Stomach (tissue), 4 donors: Measurements from ENCODE around the gene ZNF189.

Experiments used
- EP300 ChIP-seq: sonication (generic); formaldehyde crosslinking; IDR thresholded peaks from one replicate; pipeline ENCODE4 v1.6.1; 2017; ENCODE audit warnings: antibody characterized with exemption
- POLR2AphosphoS5 ChIP-seq, 3 donors: sonication (generic); formaldehyde crosslinking; IDR thresholded peaks; one replicate each; pipeline ENCODE4 v1.6.1; 2016; ENCODE audit warnings: antibody characterized with exemption in 3 of 3

DNA sequence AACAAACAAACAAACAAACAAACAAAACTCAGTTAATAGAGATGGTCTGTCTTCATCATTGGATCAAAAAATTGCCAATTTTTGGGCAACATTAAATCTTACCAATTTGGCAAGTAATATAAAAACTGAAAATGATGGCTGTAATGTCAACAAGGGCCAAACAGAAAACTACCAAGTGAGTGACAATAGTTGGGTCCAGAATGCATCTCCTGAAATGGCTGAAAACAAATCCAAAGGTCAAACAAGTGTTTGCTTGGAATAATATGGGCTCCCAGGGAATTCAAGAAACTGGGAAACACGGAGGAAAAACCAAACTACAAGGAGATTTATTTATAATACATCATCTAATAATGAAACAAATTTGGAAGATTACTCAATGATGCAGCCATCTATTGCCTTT is 39.0 kb upstream of the ZNF189 start:
- no peak for TF ChIP-seq EP300
- TF ChIP-seq POLR2AphosphoS5 (IDR thresholded peaks at IDR 0.05) = no peak
